Measurements from ENCODE around the gene ANO2.

DNA sequence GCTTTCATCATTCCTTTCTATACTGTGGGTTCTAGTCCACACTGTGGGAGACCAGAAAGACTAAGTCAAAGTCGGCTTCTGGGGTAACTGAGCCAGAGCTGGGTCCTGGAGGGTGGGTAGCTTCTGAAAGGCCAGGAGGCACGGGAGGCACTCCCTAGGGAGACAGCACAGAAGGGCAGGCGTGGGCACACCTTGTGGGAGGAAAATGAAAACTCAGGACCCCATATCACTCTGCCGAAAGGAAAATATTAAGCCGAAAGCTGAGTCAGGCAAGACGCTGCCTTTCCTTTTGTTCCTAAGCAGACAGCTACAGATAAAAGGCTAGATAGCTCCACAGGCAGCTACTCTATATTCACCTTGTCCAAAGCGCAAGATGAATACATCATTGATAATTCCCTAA, 20.7 kb downstream of the ANO2 start:
- TF ChIP-seq CTCF (IDR thresholded peaks at IDR 0.05; ENCODE audit: low read depth, low read length) (no peak), EZH2phosphoT487 (IDR thresholded peaks at IDR 0.05; ENCODE audit: low read depth) (no peak)
